ENCODE results near the gene ATP13A1.

Gene ATP13A1

GRCh38 chr19:19662344-19662743 is 1.1 kb downstream of the ATP13A1 start:
- no peak for FAIRE-seq

GRCh38 chr19:19661675-19662251 is 1.7 kb downstream of the ATP13A1 start:
- no peak for FAIRE-seq

GRCh38 chr19:19661141-19661674 is 2.3 kb downstream of the ATP13A1 start:
- no peak for FAIRE-seq

- no peak for FAIRE-seq
These were observed 3.7 kb downstream of the ATP13A1 start for GRCh38 chr19:19659646-19660245.

GRCh38 chr19:19657397-19657783 is 6.1 kb downstream of the ATP13A1 start:
- FAIRE-seq, result no peak

GRCh38 chr19:19656451-19657396 is 6.8 kb downstream of the ATP13A1 start:
- FAIRE-seq, result no peak

GRCh38 chr19:19655641-19656343 is 7.7 kb downstream of the ATP13A1 start:
- FAIRE-seq, result no peak

- no peak for FAIRE-seq
These were observed 8.4 kb downstream of the ATP13A1 start for GRCh38 chr19:19655051-19655594.

GRCh38 chr19:19654441-19654840 is 9.0 kb downstream of the ATP13A1 start:
- FAIRE-seq, result no peak

- FAIRE-seq, result no peak
These were observed 9.8 kb downstream of the ATP13A1 start for GRCh38 chr19:19653597-19654147.

- FAIRE-seq, result no peak
These were observed 10.8 kb downstream of the ATP13A1 start for GRCh38 chr19:19652482-19653295.

- no peak for FAIRE-seq
These were observed 12.4 kb downstream of the ATP13A1 start for GRCh38 chr19:19651076-19651475.

GRCh38 chr19:19650331-19650730 is 13.1 kb downstream of the ATP13A1 start:
- FAIRE-seq, result no peak

GRCh38 chr19:19649580-19649995 is 13.9 kb downstream of the ATP13A1 start:
- no peak for FAIRE-seq

GRCh38 chr19:19649155-19649554 is 14.3 kb downstream of the ATP13A1 start:
- FAIRE-seq, result no peak

- no peak for FAIRE-seq
These were observed 16.2 kb downstream of the ATP13A1 start for GRCh38 chr19:19647037-19647835.

- no peak for FAIRE-seq
These were observed 18.1 kb downstream of the ATP13A1 start for GRCh38 chr19:19645233-19645870.

- FAIRE-seq, result no peak
These were observed 19.5 kb downstream of the ATP13A1 start for GRCh38 chr19:19644054-19644388.

- no peak for FAIRE-seq
These were observed 20.1 kb downstream of the ATP13A1 start, which contains the start of gene GMIP for GRCh38 chr19:19643158-19644053. Gene GMIP, minus strand, starts transcription at chr19:19643657. Its CDS starts 128 bp downstream, at chr19:19643529.
